K562 (cell line): ENCODE measurements around the gene TGM3.

Experiments
- TAF1 ChIP-seq: IDR thresholded peaks from 2 replicates; pipeline ENCODE4 v1.6.1; 2011; ENCODE audit warnings: mild to moderate bottlenecking, low read length, moderate library complexity; ENCODE audit not compliant: insufficient read depth, control insufficient read depth, severe bottlenecking; ENCODE audit errors: extremely low read depth
- ZNF217 ChIP-seq: sonication (generic); formaldehyde crosslinking; IDR thresholded peaks from 2 replicates; pipeline ENCODE4 v1.8.0; 2022; ENCODE audit warnings: mild to moderate bottlenecking, missing genetic modification reagents

DNA sequence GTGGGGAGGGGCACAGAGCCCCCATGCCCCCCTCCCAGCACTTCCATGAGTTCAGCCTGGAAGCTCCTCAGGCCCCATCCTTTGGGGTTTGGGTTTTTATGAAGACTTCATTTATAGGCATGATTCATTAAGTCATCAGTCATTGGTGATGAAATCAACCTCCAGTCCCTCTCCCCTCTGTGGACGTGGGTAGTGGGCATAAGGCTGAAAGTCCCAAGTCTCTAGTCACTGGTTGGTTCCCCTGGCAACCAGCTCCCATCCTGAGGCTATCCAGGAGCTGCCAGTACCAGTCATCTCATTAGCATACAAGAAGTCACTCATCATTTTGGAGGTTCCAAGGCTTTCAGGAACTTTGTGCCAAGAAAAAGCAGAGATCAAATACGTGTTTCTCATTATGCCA, 9.2 kb downstream of the TGM3 start:
- TF ChIP-seq TAF1 (no peak), ZNF217 (no peak)
